D341Med (cell line): ENCODE results near the gene CDKN2B-AS1.

Source experiments
- DNase-seq: peaks from one replicate; pipeline ENCODE4 v3.0.0; 2012; ENCODE audit warnings: low spot score

The CDKN2B-AS1 gene

GRCh38 chr9:22088053-22088716 is 93.6 kb downstream of the CDKN2B-AS1 start:
- no peak for DNase-seq

GRCh38 chr9:22088717-22089061 is 94.1 kb downstream of the CDKN2B-AS1 start:
- DNase-seq, result no peak

GRCh38 chr9:22097707-22098106 is 103.1 kb downstream of the CDKN2B-AS1 start:
- DNase-seq, result no peak

- DNase-seq, result no peak
Observed at GRCh38 chr9:22098643-22099332, 104.2 kb downstream of the CDKN2B-AS1 start.

- DNase-seq, result no peak
Observed at GRCh38 chr9:22100626-22101025, 106.0 kb downstream of the CDKN2B-AS1 start.

- no peak for DNase-seq
Observed at GRCh38 chr9:22102146-22103053, 107.8 kb downstream of the CDKN2B-AS1 start.

- DNase-seq, result no peak
Observed at GRCh38 chr9:22103685-22104575, 109.3 kb downstream of the CDKN2B-AS1 start.

- no peak for DNase-seq
Observed at GRCh38 chr9:22105005-22105722, 110.6 kb downstream of the CDKN2B-AS1 start.

- DNase-seq, result no peak
Observed at GRCh38 chr9:22107202-22108045, 112.8 kb downstream of the CDKN2B-AS1 start.

- no peak for DNase-seq
Observed at GRCh38 chr9:22108581-22109370, 114.2 kb downstream of the CDKN2B-AS1 start.

GRCh38 chr9:22111176-22111953 is 116.8 kb downstream of the CDKN2B-AS1 start:
- no peak for DNase-seq

GRCh38 chr9:22111954-22112247 is 117.3 kb downstream of the CDKN2B-AS1 start:
- no peak for DNase-seq

GRCh38 chr9:22112870-22113821 is 118.6 kb downstream of the CDKN2B-AS1 start:
- DNase-seq, result no peak

- no peak for DNase-seq
Observed at GRCh38 chr9:22114956-22115355, 120.4 kb downstream of the CDKN2B-AS1 start.

GRCh38 chr9:22116758-22117157 is 122.2 kb downstream of the CDKN2B-AS1 start:
- no peak for DNase-seq

GRCh38 chr9:22117511-22118384 is 123.2 kb downstream of the CDKN2B-AS1 start:
- DNase-seq, result no peak
